ENCODE measurements around the gene MLH1. TPM values are rescaled to one million over a fixed set of nuclear protein-coding genes. Genes with fewer than 3 reads are reported as not detected.

The MLH1 gene
- total and polyA plus RNA-seq, 2 experiments from 2014 or later = 27.8 to 36.3 TPM

GRCh38 chr3:36991923-36992805 is 1.2 kb upstream of the MLH1 start:
- Histone ChIP-seq H2AFZ (peak overlapping the region; percentile 64), H3F3A (ENCODE audit: insufficient read depth) (peaks cover 17% of the 10 kb centered on the region), H3K27me3 (replicated peaks; ENCODE audit: insufficient read depth) (no peaks in the 10 kb centered on the region), H3K9ac (peak overlapping the region; percentile 96), H3K9me2 (ENCODE audit: insufficient read depth) (no peaks in the 10 kb centered on the region), H3K9me3 (ENCODE audit: low read depth) (no peaks in the 10 kb centered on the region), H3K79me2 (ENCODE audit: insufficient read depth) (peaks cover 86% of the 10 kb centered on the region), H3K27ac (peak overlapping the region; percentile 98), H3K4me3 (peak overlapping the region; percentile 97), H3K4me1 (ENCODE audit: insufficient read depth) (peaks cover 37% of the 10 kb centered on the region), H4K20me1 (ENCODE audit: insufficient read depth) (peaks cover 6% of the 10 kb centered on the region; the same call in 1 of the 2 replicates), H3K4me2 (ENCODE audit: unreplicated experiment) (peak overlapping the region; percentile 99), H3K36me3 (ENCODE audit: low read depth) (peaks cover 17% of the 10 kb centered on the region)
- WGBS, 2 experiments (ENCODE audit: low coverage in 1 of 2, low lambda C conversion rate in 2 of 2, missing lambda C conversion rate in 2 of 2) = 4 to 6% methylated on average over 24 of the region's 24 CpGs
- in situ Hi-C loops (cut with MboI) = no loop called here
- DNase-seq = peak; percentile 80
- TF ChIP-seq EZH2 (IDR thresholded peaks at IDR 0.05; ENCODE audit: insufficient read depth, poor library complexity, severe bottlenecking) (no peak), EZH2phosphoT487 (IDR thresholded peaks at IDR 0.05; ENCODE audit: insufficient read depth, low read depth) (no peak)

DNA sequence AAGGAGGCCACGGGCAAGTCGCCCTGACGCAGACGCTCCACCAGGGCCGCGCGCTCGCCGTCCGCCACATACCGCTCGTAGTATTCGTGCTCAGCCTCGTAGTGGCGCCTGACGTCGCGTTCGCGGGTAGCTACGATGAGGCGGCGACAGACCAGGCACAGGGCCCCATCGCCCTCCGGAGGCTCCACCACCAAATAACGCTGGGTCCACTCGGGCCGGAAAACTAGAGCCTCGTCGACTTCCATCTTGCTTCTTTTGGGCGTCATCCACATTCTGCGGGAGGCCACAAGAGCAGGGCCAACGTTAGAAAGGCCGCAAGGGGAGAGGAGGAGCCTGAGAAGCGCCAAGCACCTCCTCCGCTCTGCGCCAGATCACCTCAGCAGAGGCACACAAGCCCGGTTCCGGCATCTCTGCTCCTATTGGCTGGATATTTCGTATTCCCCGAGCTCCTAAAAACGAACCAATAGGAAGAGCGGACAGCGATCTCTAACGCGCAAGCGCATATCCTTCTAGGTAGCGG is 452 bp upstream of the MLH1 start, which contains the start of gene EPM2AIP1:
Gene EPM2AIP1 (minus strand): TSS at position 326 of the 520 bp plus-strand sequence. CDS start 54 bp downstream, at position 272.
- peak within 1 kb of the TSS; percentile 96 for H3K9ac ChIP-seq
- TF ChIP-seq EZH2 (IDR thresholded peaks at IDR 0.05; ENCODE audit: insufficient read depth, poor library complexity, severe bottlenecking) = no peak
- TF ChIP-seq EZH2phosphoT487 (IDR thresholded peaks at IDR 0.05; ENCODE audit: insufficient read depth, low read depth) = no peak
- H3K4me3 ChIP-seq = peak within 1 kb of the TSS; percentile 97
- no peaks in the 10 kb centered on the region for H3K9me3 ChIP-seq (ENCODE audit: low read depth)
- no peaks in the 10 kb centered on the region for H3K9me2 ChIP-seq (ENCODE audit: insufficient read depth)
- H4K20me1 ChIP-seq (ENCODE audit: insufficient read depth) = peaks cover 6% of the 10 kb centered on the region; the same call in 1 of the 2 replicates
- H3F3A ChIP-seq (ENCODE audit: insufficient read depth) = peaks cover 17% of the 10 kb centered on the region
- WGBS, 2 experiments (ENCODE audit: low coverage in 1 of 2, low lambda C conversion rate in 2 of 2, missing lambda C conversion rate in 2 of 2) = 1% methylated on average over 48 of the region's 48 CpGs
- peaks cover 19% of the 10 kb centered on the region for H3K36me3 ChIP-seq (ENCODE audit: low read depth)
- in situ Hi-C loops (cut with MboI) = no loop called here
- peaks cover 87% of the 10 kb centered on the region for H3K79me2 ChIP-seq (ENCODE audit: insufficient read depth)
- peaks cover 37% of the 10 kb centered on the region for H3K4me1 ChIP-seq (ENCODE audit: insufficient read depth)
- H3K4me2 ChIP-seq (ENCODE audit: unreplicated experiment) = peak within 1 kb of the TSS; percentile 99
- no peaks in the 10 kb centered on the region for H3K27me3 ChIP-seq (replicated peaks; ENCODE audit: insufficient read depth)
- H3K27ac ChIP-seq = peak within 1 kb of the TSS; percentile 98
- DNase-seq = peak; percentile 100
- H2AFZ ChIP-seq = peak within 1 kb of the TSS; percentile 90

GRCh38 chr3:37014620-37015019 is 21.3 kb downstream of the MLH1 start:
- Histone ChIP-seq H3K79me2 (ENCODE audit: insufficient read depth) (no peaks in the 10 kb centered on the region), H3K9me2 (ENCODE audit: insufficient read depth) (no peaks in the 10 kb centered on the region), H3K9me3 (ENCODE audit: low read depth) (no peaks in the 10 kb centered on the region), H3K9ac (no peak overlapping the region), H3F3A (ENCODE audit: insufficient read depth) (no peaks in the 10 kb centered on the region), H2AFZ (no peak overlapping the region), H3K4me1 (ENCODE audit: insufficient read depth) (no peaks in the 10 kb centered on the region), H4K20me1 (ENCODE audit: insufficient read depth) (no peaks in the 10 kb centered on the region), H3K27me3 (replicated peaks; ENCODE audit: insufficient read depth) (no peaks in the 10 kb centered on the region), H3K4me3 (no peak overlapping the region), H3K4me2 (ENCODE audit: unreplicated experiment) (no peak overlapping the region), H3K27ac (no peak overlapping the region), H3K36me3 (ENCODE audit: low read depth) (peaks cover 50% of the 10 kb centered on the region)
- TF ChIP-seq EZH2phosphoT487 (IDR thresholded peaks at IDR 0.05; ENCODE audit: insufficient read depth, low read depth) = no peak
- TF ChIP-seq EZH2 (IDR thresholded peaks at IDR 0.05; ENCODE audit: insufficient read depth, poor library complexity, severe bottlenecking) = no peak
- 91 to 95% methylated on average over 2 of the region's 2 CpGs for WGBS, 2 experiments (ENCODE audit: low coverage in 1 of 2, low lambda C conversion rate in 2 of 2, missing lambda C conversion rate in 2 of 2)
- DNase-seq = no peak
- in situ Hi-C loops (cut with MboI) = no loop called here

DNA sequence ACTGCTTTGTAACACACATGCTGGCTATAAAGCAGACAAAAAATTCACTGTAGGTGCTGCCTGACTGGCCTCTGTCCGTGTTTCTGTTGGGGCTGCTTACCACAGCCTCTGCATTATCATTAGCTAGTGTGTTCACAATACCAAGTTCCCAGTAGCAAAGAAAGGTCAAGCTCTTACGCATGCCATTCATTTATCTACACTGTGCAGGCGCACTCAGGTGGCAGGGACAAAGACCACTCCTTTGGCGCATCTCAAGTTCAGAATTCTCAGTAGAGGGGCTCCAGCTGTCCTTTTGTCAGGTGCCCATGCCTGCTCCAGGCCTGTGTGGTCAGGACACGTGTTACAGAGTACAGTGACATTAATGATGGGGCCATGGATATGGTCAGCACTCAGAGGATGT is 22.3 kb downstream of the MLH1 start:
- Histone ChIP-seq H3K9me3 (ENCODE audit: low read depth) (no peaks in the 10 kb centered on the region), H3K4me3 (no peak overlapping the region), H3K9me2 (ENCODE audit: insufficient read depth) (no peaks in the 10 kb centered on the region), H4K20me1 (ENCODE audit: insufficient read depth) (no peaks in the 10 kb centered on the region), H3K79me2 (ENCODE audit: insufficient read depth) (no peaks in the 10 kb centered on the region), H2AFZ (no peak overlapping the region), H3K27me3 (replicated peaks; ENCODE audit: insufficient read depth) (no peaks in the 10 kb centered on the region), H3K27ac (no peak overlapping the region), H3K4me2 (ENCODE audit: unreplicated experiment) (no peak overlapping the region), H3K36me3 (ENCODE audit: low read depth) (peaks cover 58% of the 10 kb centered on the region), H3F3A (ENCODE audit: insufficient read depth) (no peaks in the 10 kb centered on the region), H3K9ac (no peak overlapping the region), H3K4me1 (ENCODE audit: insufficient read depth) (no peaks in the 10 kb centered on the region)
- TF ChIP-seq EZH2phosphoT487 (IDR thresholded peaks at IDR 0.05; ENCODE audit: insufficient read depth, low read depth) = no peak
- in situ Hi-C loops (cut with MboI) = no loop called here
- 89 to 94% methylated on average over 5 of the region's 5 CpGs for WGBS, 2 experiments (ENCODE audit: low coverage in 1 of 2, low lambda C conversion rate in 2 of 2, missing lambda C conversion rate in 2 of 2)
- DNase-seq = no peak

Measured in GM23248 (cell line).